ENCODE data around the gene CPTP. TPM values are rescaled to one million over a fixed set of nuclear protein-coding genes. Genes with fewer than 3 reads are reported as not detected.

CPTP gene
- total RNA-seq, 4 donors from 2014 or later, result 10.7 to 94.0 (median 84.6) TPM

DNA sequence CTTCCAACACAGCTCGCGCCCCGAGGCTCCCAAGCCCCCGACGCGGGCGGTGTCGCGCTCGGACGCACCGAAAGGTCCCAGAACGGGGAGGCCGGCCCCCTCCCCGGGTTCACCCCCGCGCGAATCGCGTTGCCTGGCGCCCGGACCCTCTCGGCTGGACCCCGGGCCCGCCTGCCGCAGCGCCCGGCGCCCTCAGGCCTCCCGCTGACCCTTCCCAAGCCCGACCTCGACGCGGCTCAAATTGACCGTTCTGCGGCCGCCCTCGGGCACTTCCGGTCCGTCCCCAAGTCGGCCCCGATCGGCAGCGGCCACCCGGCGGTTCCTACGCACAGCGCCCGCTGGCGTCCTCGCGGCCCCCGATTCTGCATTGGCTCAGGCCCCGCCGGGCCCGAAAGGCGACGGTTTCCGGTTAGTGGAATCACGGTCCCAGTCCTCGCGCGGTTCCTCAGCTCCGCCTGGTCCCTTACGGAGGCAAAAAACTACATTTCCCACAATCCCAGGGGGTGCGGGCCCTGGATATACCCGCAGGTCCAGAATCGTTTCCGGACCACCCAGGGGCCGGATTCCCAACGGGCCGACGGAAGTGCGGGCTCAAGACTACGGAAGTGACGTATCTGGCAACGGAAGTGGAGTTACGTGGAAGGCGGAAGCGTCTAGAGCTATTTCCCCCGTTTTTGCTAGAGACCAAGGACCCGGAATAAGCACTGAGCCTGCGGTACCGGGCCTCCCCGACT lies 50.5 kb downstream of the CPTP start, which contains the start of gene AURKAIP1:
Gene AURKAIP1 (minus strand): TSS at position 279 of the 734 bp plus-strand sequence. CDS start 451 bp downstream, outside the sequence.
- no peaks in the 10 kb centered on the region for H3K27me3 ChIP-seq
- H3K36me3 ChIP-seq, result peaks cover 0 to 14% (median 0%) of the 10 kb centered on the region in 3 donors
- peak within 1 kb of the TSS; percentile 78 to 99 (median 91) for H3K4me3 ChIP-seq
- TF ChIP-seq POLR2A (IDR thresholded peaks at IDR 0.05) (peak; percentile 39 to 68), CTCF (IDR thresholded peaks at IDR 0.05) (peak; percentile 23 to 57 (median 38))
- peak; percentile 97 to 99 (median 97) for DNase-seq
- peaks cover 0 to 36% (median 20%) of the 10 kb centered on the region in 4 donors for H3K4me1 ChIP-seq
- H3K9me3 ChIP-seq, result no peaks in the 10 kb centered on the region
- peak within 1 kb of the TSS; percentile 89 to 96 (median 90) for H3K27ac ChIP-seq

DNA sequence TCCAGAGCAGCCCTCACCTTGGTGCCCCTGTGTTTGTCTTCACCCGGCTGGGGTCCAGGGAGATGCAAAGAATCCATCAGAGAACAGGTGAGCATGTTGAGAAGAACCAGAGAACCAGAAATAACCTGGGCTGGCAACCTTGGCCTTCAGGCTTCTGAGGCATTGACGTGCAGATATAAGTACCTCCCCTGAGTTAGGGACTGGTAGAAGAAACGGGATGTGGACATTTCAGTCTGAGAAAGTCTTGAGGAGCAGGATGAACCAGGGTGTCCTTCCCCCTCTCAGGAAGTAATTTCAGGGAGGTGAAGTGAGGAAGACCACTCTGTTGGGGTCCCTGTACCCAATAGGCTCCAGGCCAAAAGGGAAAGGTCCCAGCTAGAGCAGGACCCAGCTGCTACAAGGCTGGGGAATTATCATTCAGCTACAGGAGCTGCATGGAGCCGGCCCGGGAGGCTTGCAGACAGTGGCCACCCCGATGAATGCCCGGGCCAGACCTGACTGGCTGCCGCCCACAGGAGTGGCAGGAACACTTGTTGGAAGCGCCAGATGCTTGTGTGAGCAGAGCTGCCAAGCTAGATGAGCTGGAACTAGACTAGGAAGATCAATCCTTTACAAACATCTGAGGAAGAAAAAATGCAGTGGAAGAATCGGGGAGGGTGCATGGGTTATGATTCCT lies 52.1 kb downstream of the CPTP start:
- Histone ChIP-seq H3K4me3 (no peak overlapping the region), H3K4me1 (peaks cover 0 to 31% (median 17%) of the 10 kb centered on the region in 4 donors), H3K27ac (no peak overlapping the region), H3K36me3 (peaks cover 0 to 20% (median 0%) of the 10 kb centered on the region in 3 donors), H3K27me3 (no peaks in the 10 kb centered on the region), H3K9me3 (no peaks in the 10 kb centered on the region)
- no peak for DNase-seq
- TF ChIP-seq CTCF (IDR thresholded peaks at IDR 0.05), result no peak
- TF ChIP-seq POLR2A (IDR thresholded peaks at IDR 0.05), result no peak

DNA sequence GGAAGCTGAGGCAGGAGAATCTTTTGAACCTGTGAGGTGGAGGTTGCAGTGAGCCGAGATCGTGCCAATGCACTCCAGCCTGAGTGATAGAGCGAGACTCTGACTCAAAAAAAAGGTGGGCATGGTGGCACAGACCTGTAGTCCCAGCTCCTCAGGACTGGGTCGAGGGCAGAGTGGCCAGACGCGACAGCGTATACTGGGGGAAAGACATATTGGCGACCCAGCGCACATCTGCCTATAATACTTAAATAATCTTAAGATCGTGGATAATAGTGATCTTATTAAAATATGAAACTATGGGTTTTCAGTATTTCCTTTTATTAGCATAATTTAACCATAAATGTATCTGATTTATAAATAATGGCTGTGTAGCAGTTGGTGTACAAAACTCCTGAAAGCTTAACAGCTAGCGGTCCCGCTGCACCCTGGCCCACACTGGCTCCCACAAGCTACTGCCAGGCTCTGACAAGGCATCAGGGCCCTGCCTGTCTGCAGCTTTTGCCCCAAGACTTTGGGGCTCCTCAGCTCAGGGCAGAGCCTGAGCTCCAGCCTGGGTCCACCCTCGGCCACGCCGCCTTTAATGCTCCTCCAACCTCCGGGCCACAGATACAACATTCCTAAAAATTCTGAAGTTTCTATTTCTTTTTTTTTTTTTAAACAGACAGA lies 53.1 kb downstream of the CPTP start:
- peaks cover 0 to 21% (median 10%) of the 10 kb centered on the region in 4 donors for H3K4me1 ChIP-seq
- H3K9me3 ChIP-seq, result no peaks in the 10 kb centered on the region
- H3K27ac ChIP-seq, result no peak overlapping the region
- TF ChIP-seq POLR2A (IDR thresholded peaks at IDR 0.05), result no peak
- no peak for TF ChIP-seq CTCF (IDR thresholded peaks at IDR 0.05)
- DNase-seq, result no peak
- peaks cover 0 to 18% (median 0%) of the 10 kb centered on the region in 3 donors for H3K36me3 ChIP-seq
- H3K4me3 ChIP-seq, result no peak overlapping the region
- H3K27me3 ChIP-seq, result no peaks in the 10 kb centered on the region

Small RNA genes within 50 kb of the gene (small RNA-seq; reads per million reads assigned to genes)
- gene MIR6726, result 0 reads per million in 2 donors

Other genes with a start within 250 kb of the CPTP start
- gene C1orf159, start 208.7 kb upstream of the CPTP start, total RNA-seq, result 10 to 100 TPM; 14.0 to 32.0 (median 22.7) TPM
- 1 to 10 TPM in 3 of 4 donors, not detected in 1; 1.6 to 3.6 (median 1.8) TPM for gene TTLL10, start 150.9 kb upstream of the CPTP start, total RNA-seq
- gene TNFRSF18, start 118.2 kb upstream of the CPTP start, total RNA-seq, result 10 to 100 TPM in 1 of 4 donors, 1 to 10 TPM in 1, under 1 TPM in 1, not detected in 1; 0.70 to 38.0 (median 3.2) TPM
- 1 to 10 TPM in 3 of 4 donors, not detected in 1; 1.6 to 9.1 (median 2.8) TPM for gene TNFRSF4, start 110.6 kb upstream of the CPTP start, total RNA-seq
- gene SDF4, start 92.8 kb upstream of the CPTP start, total RNA-seq, result 100 to 1,000 TPM in 3 of 4 donors, 10 to 100 TPM in 1; 88.3 to 280 (median 177) TPM
- gene B3GALT6, start 92.6 kb upstream of the CPTP start, total RNA-seq, result 10 to 100 TPM in 2 of 4 donors, 1 to 10 TPM in 2; 9.1 to 13.4 (median 10.6) TPM
- 10 to 100 TPM in 3 of 4 donors, not detected in 1; 23.3 to 58.0 (median 44.2) TPM for gene C1QTNF12, start 78.1 kb upstream of the CPTP start, total RNA-seq
- gene UBE2J2, start 50.9 kb upstream of the CPTP start, total RNA-seq, result 10 to 100 TPM; 25.6 to 64.2 (median 55.3) TPM
- gene SCNN1D, start 44.4 kb upstream of the CPTP start, total RNA-seq, result 10 to 100 TPM in 3 of 4 donors, not detected in 1; 10.9 to 21.6 (median 16.9) TPM
- 100 to 1,000 TPM in 2 of 4 donors, 10 to 100 TPM in 2; 78.1 to 156 (median 110) TPM for gene ACAP3, start 16.9 kb upstream of the CPTP start, total RNA-seq
- 10 to 100 TPM; 12.4 to 38.9 (median 24.4) TPM for gene PUSL1, start 16.2 kb upstream of the CPTP start, total RNA-seq
- 100 to 1,000 TPM; 146 to 359 (median 273) TPM for gene INTS11, start 142 bp upstream of the CPTP start, total RNA-seq
- 1 to 10 TPM; 2.1 to 5.8 (median 3.0) TPM for gene TAS1R3, start 6.5 kb downstream of the CPTP start, total RNA-seq
- gene DVL1, start 24.6 kb downstream of the CPTP start, total RNA-seq, result 100 to 1,000 TPM in 3 of 4 donors, 10 to 100 TPM in 1; 76.0 to 196 (median 164) TPM
- 10 to 100 TPM; 11.7 to 56.1 (median 35.6) TPM for gene MXRA8, start 33.8 kb downstream of the CPTP start, total RNA-seq
- 100 to 1,000 TPM; 122 to 172 (median 134) TPM for gene AURKAIP1, start 50.4 kb downstream of the CPTP start, total RNA-seq
- 1,000 to 10,000 TPM in 1 of 4 donors, 100 to 1,000 TPM in 3; 216 to 1,008 (median 423) TPM for gene CCNL2, start 74.5 kb downstream of the CPTP start, total RNA-seq
- gene MRPL20, start 82.5 kb downstream of the CPTP start, total RNA-seq, result 10 to 100 TPM; 58.2 to 94.1 (median 78.2) TPM
- gene ANKRD65, start 96.5 kb downstream of the CPTP start, total RNA-seq, result 10 to 100 TPM in 1 of 4 donors, 1 to 10 TPM in 2, under 1 TPM in 1; 0.54 to 11.6 (median 2.0) TPM
- 10 to 100 TPM in 1 of 4 donors, 1 to 10 TPM in 3; 3.2 to 14.0 (median 6.7) TPM for gene VWA1, start 110.9 kb downstream of the CPTP start, total RNA-seq
- under 1 TPM in 1 of 4 donors, not detected in 3; 0.27 TPM for gene ATAD3C, start 124.9 kb downstream of the CPTP start, total RNA-seq
- gene ATAD3B, start 147.0 kb downstream of the CPTP start, total RNA-seq, result 100 to 1,000 TPM in 1 of 4 donors, 10 to 100 TPM in 3; 26.9 to 130 (median 35.0) TPM
- 10 to 100 TPM; 14.9 to 72.6 (median 24.4) TPM for gene ATAD3A, start 187.4 kb downstream of the CPTP start, total RNA-seq
- 1 to 10 TPM in 1 of 4 donors, not detected in 3; 3.6 TPM for gene TMEM240, start 215.8 kb downstream of the CPTP start, total RNA-seq

Measured in Peyer's patch (tissue), 4 donors.